IPS-20b (cell line): ENCODE data around the gene ASCC1.

ENCODE experiments used
- H3K27ac ChIP-seq: one replicate; pipeline ENCODE4 v1.5.1; 2013; ENCODE audit warnings: low read length
- H3K27me3 ChIP-seq: 2 replicates; pipeline ENCODE4 v1.6.1; 2013; ENCODE audit warnings: mild to moderate bottlenecking, low read length, inconsistent platforms; ENCODE audit not compliant: insufficient read depth
- H3K36me3 ChIP-seq: 2 replicates; pipeline ENCODE4 v1.6.1; 2013; ENCODE audit warnings: low read depth, mild to moderate bottlenecking, inconsistent platforms, low read length, moderate library complexity; ENCODE audit not compliant: insufficient read depth
- H3K4me1 ChIP-seq: 2 replicates; pipeline ENCODE4 v1.6.1; 2013; ENCODE audit warnings: mild to moderate bottlenecking, control low read depth, inconsistent platforms, low read length, moderate library complexity; ENCODE audit not compliant: insufficient read depth
- H3K4me3 ChIP-seq: 2 replicates; pipeline ENCODE4 v1.5.1; 2013; ENCODE audit warnings: mild to moderate bottlenecking, low read length, inconsistent platforms
- H3K9ac ChIP-seq: 2 replicates; pipeline ENCODE4 v1.6.1; 2013; ENCODE audit warnings: low read depth, mild to moderate bottlenecking, inconsistent platforms, low read length, moderate library complexity
- H3K9me3 ChIP-seq: 2 replicates; pipeline ENCODE4 v1.6.1; 2013; ENCODE audit warnings: mild to moderate bottlenecking, low read depth, low read length, inconsistent platforms; ENCODE audit not compliant: insufficient read depth

ASCC1 gene

GRCh38 chr10:72215611-72216549, at the start of gene ASCC1, which contains the start of gene ANAPC16:
Gene ASCC1 (minus strand): TSS chr10:72216276. CDS start chr10:72213298, 2,978 bp downstream.
Gene ANAPC16 (plus strand): TSS chr10:72216012. CDS start chr10:72223915, 7,903 bp downstream.
- H3K36me3 ChIP-seq = peaks cover 19% of the 10 kb centered on the region
- no peaks in the 10 kb centered on the region for H3K9me3 ChIP-seq
- H3K27me3 ChIP-seq = no peaks in the 10 kb centered on the region

GRCh38 chr10:72265508-72265907, 49.4 kb upstream of the ASCC1 start:
- Histone ChIP-seq H3K4me3 (no peak overlapping the region), H3K9ac (no peak overlapping the region), H3K27ac (no peak overlapping the region), H3K9me3 (no peaks in the 10 kb centered on the region), H3K4me1 (peaks cover 14% of the 10 kb centered on the region), H3K27me3 (no peaks in the 10 kb centered on the region), H3K36me3 (no peaks in the 10 kb centered on the region)

More at GRCh38 chr10:72215611-72216549, at the start of gene ASCC1, which contains the start of gene ANAPC16:
- H3K4me3 ChIP-seq = peak within 1 kb of the TSS; percentile 93
- H3K4me1 ChIP-seq = peaks cover 8% of the 10 kb centered on the region; the same call in 1 of the 2 replicates
- peak within 1 kb of the TSS; percentile 96 for H3K9ac ChIP-seq
- H3K27ac ChIP-seq = peak within 1 kb of the TSS; percentile 92

GRCh38 chr10:72264536-72264935, 48.5 kb upstream of the ASCC1 start:
- H3K27me3 ChIP-seq = no peaks in the 10 kb centered on the region
- H3K27ac ChIP-seq = no peak overlapping the region
- no peak overlapping the region for H3K4me3 ChIP-seq
- H3K9ac ChIP-seq = no peak overlapping the region
- H3K9me3 ChIP-seq = no peaks in the 10 kb centered on the region
- peaks cover 24% of the 10 kb centered on the region for H3K4me1 ChIP-seq
- H3K36me3 ChIP-seq = no peaks in the 10 kb centered on the region

- H3K9me3 ChIP-seq = no peaks in the 10 kb centered on the region
- H3K27ac ChIP-seq = no peak overlapping the region
- H3K36me3 ChIP-seq = no peaks in the 10 kb centered on the region
- no peak overlapping the region for H3K9ac ChIP-seq
- H3K27me3 ChIP-seq = no peaks in the 10 kb centered on the region
- H3K4me1 ChIP-seq = peaks cover 27% of the 10 kb centered on the region
- H3K4me3 ChIP-seq = no peak overlapping the region
These were observed 47.7 kb upstream of the ASCC1 start for GRCh38 chr10:72263613-72264241.

GRCh38 chr10:72261784-72262404, 45.8 kb upstream of the ASCC1 start:
- H3K27ac ChIP-seq = no peak overlapping the region
- H3K36me3 ChIP-seq = no peaks in the 10 kb centered on the region
- H3K4me3 ChIP-seq = peak overlapping the region; percentile 70
- H3K27me3 ChIP-seq = no peaks in the 10 kb centered on the region
- peaks cover 27% of the 10 kb centered on the region for H3K4me1 ChIP-seq
- peak overlapping the region; percentile 90; the same call in 1 of the 2 replicates for H3K9ac ChIP-seq
- no peaks in the 10 kb centered on the region for H3K9me3 ChIP-seq

GRCh38 chr10:72260976-72261783, 45.1 kb upstream of the ASCC1 start:
- Histone ChIP-seq H3K27ac (peak overlapping the region; percentile 68), H3K27me3 (no peaks in the 10 kb centered on the region), H3K4me3 (peak overlapping the region; percentile 70), H3K4me1 (peaks cover 27% of the 10 kb centered on the region), H3K9me3 (no peaks in the 10 kb centered on the region), H3K9ac (peak overlapping the region; percentile 90), H3K36me3 (no peaks in the 10 kb centered on the region)

GRCh38 chr10:72260239-72260975, 44.3 kb upstream of the ASCC1 start:
- Histone ChIP-seq H3K36me3 (no peaks in the 10 kb centered on the region), H3K9ac (peak overlapping the region; percentile 90), H3K27ac (peak overlapping the region; percentile 93), H3K9me3 (no peaks in the 10 kb centered on the region), H3K27me3 (no peaks in the 10 kb centered on the region), H3K4me1 (peaks cover 27% of the 10 kb centered on the region), H3K4me3 (peak overlapping the region; percentile 70; the same call in 1 of the 2 replicates)

- Histone ChIP-seq H3K27ac (peak overlapping the region; percentile 93), H3K4me1 (peaks cover 35% of the 10 kb centered on the region), H3K4me3 (peak overlapping the region; percentile 54; the same call in 1 of the 2 replicates), H3K9ac (peak overlapping the region; percentile 90), H3K27me3 (no peaks in the 10 kb centered on the region), H3K36me3 (no peaks in the 10 kb centered on the region), H3K9me3 (no peaks in the 10 kb centered on the region)
These were observed 43.6 kb upstream of the ASCC1 start for GRCh38 chr10:72259491-72260238.

GRCh38 chr10:72258617-72259016, 42.5 kb upstream of the ASCC1 start:
- Histone ChIP-seq H3K36me3 (no peaks in the 10 kb centered on the region), H3K4me1 (peaks cover 30% of the 10 kb centered on the region), H3K27me3 (no peaks in the 10 kb centered on the region), H3K9me3 (no peaks in the 10 kb centered on the region), H3K4me3 (no peak overlapping the region), H3K9ac (no peak overlapping the region), H3K27ac (no peak overlapping the region)
